ENCODE data around the gene GAREM1.

GRCh38 chr18:32251466-32251865 lies 219.2 kb downstream of the GAREM1 start:
- no peak for TF ChIP-seq CTCF (IDR thresholded peaks at IDR 0.05)
- TF ChIP-seq POLR2A (IDR thresholded peaks at IDR 0.05) = no peak
